HepG2 (cell line): ENCODE results near the gene C2. TPM values are rescaled to one million over a fixed set of nuclear protein-coding genes. Genes with fewer than 3 reads are reported as not detected.

Experiments used
- ASH2L ChIP-seq: fragments of 300-600, 200-600 bp; sonication (generic); IDR thresholded peaks from 2 replicates; pipeline ENCODE4 v1.7.0; 2017; ENCODE audit warnings: low read depth, mild to moderate bottlenecking, moderate library complexity, mixed read lengths, low read length; ENCODE audit not compliant: insufficient read length
- GABPB1 ChIP-seq: IDR thresholded peaks from 2 replicates; pipeline ENCODE4 v1.6.1; 2016; ENCODE audit warnings: mild to moderate bottlenecking, missing genetic modification reagents, moderate library complexity, missing compliant biosample characterization
- HOMEZ ChIP-seq: IDR thresholded peaks from 2 replicates; pipeline ENCODE4 v1.6.1; 2016; ENCODE audit warnings: low read depth
- IRF9 ChIP-seq: sonication (generic); formaldehyde crosslinking; IDR thresholded peaks from 2 replicates; pipeline ENCODE4 v1.8.0; 2022; ENCODE audit warnings: missing genetic modification reagents, mild to moderate bottlenecking, borderline replicate concordance
- JDP2 ChIP-seq: sonication (generic); formaldehyde crosslinking; IDR thresholded peaks from 2 replicates; pipeline ENCODE4 v1.8.1; 2022; ENCODE audit warnings: missing genetic modification reagents, borderline replicate concordance
- MEF2D ChIP-seq: sonication (generic); formaldehyde crosslinking; IDR thresholded peaks from 2 replicates; pipeline ENCODE4 v1.5.1; 2020; ENCODE audit warnings: mild to moderate bottlenecking, missing genetic modification reagents
- MIER3 ChIP-seq: IDR thresholded peaks from 2 replicates; pipeline ENCODE4 v1.6.1; 2016; ENCODE audit warnings: missing compliant biosample characterization, borderline replicate concordance
- MXI1 ChIP-seq: IDR thresholded peaks from 3 replicates; pipeline ENCODE4 v1.6.1; 2012; ENCODE audit warnings: low read depth, low read length, inconsistent platforms, borderline replicate concordance
- SAP130 ChIP-seq: IDR thresholded peaks from 2 replicates; pipeline ENCODE4 v1.6.1; 2016; ENCODE audit warnings: low read depth
- SIX1 ChIP-seq: sonication (generic); formaldehyde crosslinking; IDR thresholded peaks from 2 replicates; pipeline ENCODE4 v1.4.0; 2020; ENCODE audit warnings: missing genetic modification reagents, borderline replicate concordance
- ZBTB8A ChIP-seq: sonication (generic); formaldehyde crosslinking; IDR thresholded peaks from 2 replicates; pipeline ENCODE4 v1.4.0; 2020; ENCODE audit warnings: mild to moderate bottlenecking, low read depth, missing genetic modification reagents, borderline replicate concordance
- ZFP36 ChIP-seq: fragments of 150-350 bp; IDR thresholded peaks from 2 replicates; pipeline ENCODE4 v1.6.1; 2018; ENCODE audit warnings: borderline replicate concordance, low read length, low read depth; ENCODE audit not compliant: partially characterized antibody
- ZNF24 ChIP-seq: fragments of 450-650 bp; IDR thresholded peaks from 2 replicates; pipeline ENCODE4 v1.6.1; 2017; ENCODE audit warnings: antibody characterized with exemption, mild to moderate bottlenecking
- ZNF33B ChIP-seq: sonication (generic); formaldehyde crosslinking; IDR thresholded peaks from 2 replicates; pipeline ENCODE4 v1.5.1; 2020; ENCODE audit warnings: mild to moderate bottlenecking, missing genetic modification reagents
- ZNF343 ChIP-seq: sonication (generic); formaldehyde crosslinking; IDR thresholded peaks from 2 replicates; pipeline ENCODE4 v1.4.0; 2020; ENCODE audit warnings: mild to moderate bottlenecking, missing genetic modification reagents
- ZNF510 ChIP-seq: sonication (generic); formaldehyde crosslinking; IDR thresholded peaks from 2 replicates; pipeline ENCODE4 v1.4.0; 2020; ENCODE audit warnings: low read depth, mild to moderate bottlenecking, missing genetic modification reagents
- ZNF720 ChIP-seq: sonication (generic); formaldehyde crosslinking; IDR thresholded peaks from 2 replicates; pipeline ENCODE4 v1.4.0; 2020; ENCODE audit warnings: missing genetic modification reagents
- ZNF879 ChIP-seq: sonication (generic); formaldehyde crosslinking; IDR thresholded peaks from 2 replicates; pipeline ENCODE4 v1.8.1; 2023; ENCODE audit warnings: missing genetic modification reagents
- polyA plus RNA-seq, 8 experiments: library from polyadenylated mRNA; depleted of rRNA in 3 of 8; stranded (reverse) in 7 of 8; unstranded in 1 of 8; fragments of >200 nt; fragmentation: Illumina TruSeq in 4 of 8; extraction: Trizol in 4 of 8; gene quantifications; 2 replicates each; pipeline versions ENCODE4 v1.2.1 to v1.2.3, GENCODE V29; 2011 to 2016; ENCODE audit warnings: low read depth in 4 of 8, missing spikeins in 1 of 8, mixed read lengths in 1 of 8; ENCODE audit not compliant: insufficient read depth in 1 of 8
- total RNA-seq, 5 experiments: library from RNA; depleted of rRNA; stranded (reverse); fragments of >200 nt; fragmentation: Illumina TruSeq; extraction: Trizol; gene quantifications; 2 replicates each; pipeline ENCODE4 v1.2.3, GENCODE V29; 2016; ENCODE audit warnings: low read depth in 1 of 5
- TF ChIP-seq, protein P1 (sequence below): sonication (generic); formaldehyde crosslinking; IDR thresholded peaks from 2 replicates; pipeline ENCODE4 v1.4.0; 2020; ENCODE audit warnings: missing genetic modification reagents; ENCODE audit errors: not compliant biosample characterization
- TF ChIP-seq, protein P2 (sequence below): sonication (generic); formaldehyde crosslinking; IDR thresholded peaks from 2 replicates; pipeline ENCODE4 v1.4.0; 2020; ENCODE audit warnings: mild to moderate bottlenecking, low read depth, missing genetic modification reagents
- TF ChIP-seq, protein P3 (sequence below): sonication (generic); formaldehyde crosslinking; IDR thresholded peaks from 2 replicates; pipeline ENCODE4 v1.4.0; 2020; ENCODE audit warnings: missing genetic modification reagents

Gene C2
- total and polyA plus RNA-seq, 2 of the 13 experiments (the other 11 are each of a cell fraction or from before 2014, with no cell fraction given): 165 to 307 TPM

DNA sequence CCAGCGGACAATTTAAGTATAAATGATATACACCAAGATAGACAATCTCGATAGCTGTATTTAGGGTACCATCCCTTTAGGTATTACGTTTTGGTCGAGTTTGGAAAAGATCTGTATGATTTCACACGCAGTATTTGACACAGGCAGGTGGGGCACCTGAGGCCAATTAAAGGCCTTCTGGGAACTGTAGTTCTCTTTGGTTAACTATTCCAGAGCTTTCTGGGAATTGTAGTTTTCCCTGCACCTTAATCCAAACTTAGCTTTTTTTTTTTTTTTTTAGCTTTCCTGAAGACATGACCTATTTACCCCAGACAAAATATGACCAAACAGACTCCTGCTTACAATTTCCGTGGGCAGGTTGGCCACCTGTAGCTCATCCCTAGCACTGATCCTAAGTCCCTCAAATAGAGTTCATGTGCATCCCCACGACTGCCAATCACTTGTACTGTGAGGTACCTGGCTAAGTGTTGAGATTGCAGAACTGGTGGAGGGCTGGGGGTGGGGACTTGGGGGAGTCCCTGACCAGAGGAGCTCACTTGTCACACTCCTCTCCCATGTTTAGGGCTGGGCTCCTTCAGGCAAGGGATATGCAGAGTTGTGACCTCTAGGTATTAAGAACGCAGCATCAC, 29.0 kb upstream of the C2 start (continued):
- no peak for TF ChIP-seq IRF9
- TF ChIP-seq ZNF343 (CRISPR knock-in tag): no peak
- TF ChIP-seq, protein P1, sequence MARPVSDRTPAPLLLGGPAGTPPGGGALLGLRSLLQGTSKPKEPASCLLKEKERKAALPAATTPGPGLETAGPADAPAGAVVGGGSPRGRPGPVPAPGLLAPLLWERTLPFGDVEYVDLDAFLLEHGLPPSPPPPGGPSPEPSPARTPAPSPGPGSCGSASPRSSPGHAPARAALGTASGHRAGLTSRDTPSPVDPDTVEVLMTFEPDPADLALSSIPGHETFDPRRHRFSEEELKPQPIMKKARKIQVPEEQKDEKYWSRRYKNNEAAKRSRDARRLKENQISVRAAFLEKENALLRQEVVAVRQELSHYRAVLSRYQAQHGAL (CRISPR knock-in tag): no peak
- no peak; the same call in 1 of the 2 replicates for TF ChIP-seq ZNF24
- TF ChIP-seq ZNF879: no peak
- no peak for TF ChIP-seq ZBTB8A
- no peak for TF ChIP-seq ZNF33B (CRISPR knock-in tag)
- no peak; the same call in 1 of the 2 replicates for TF ChIP-seq GABPB1 (CRISPR knock-in tag)
- TF ChIP-seq ASH2L: no peak
- TF ChIP-seq ZNF510: no peak
- peak; percentile 43 for TF ChIP-seq MEF2D (CRISPR knock-in tag)
- no peak for TF ChIP-seq MXI1
- TF ChIP-seq, protein P2, sequence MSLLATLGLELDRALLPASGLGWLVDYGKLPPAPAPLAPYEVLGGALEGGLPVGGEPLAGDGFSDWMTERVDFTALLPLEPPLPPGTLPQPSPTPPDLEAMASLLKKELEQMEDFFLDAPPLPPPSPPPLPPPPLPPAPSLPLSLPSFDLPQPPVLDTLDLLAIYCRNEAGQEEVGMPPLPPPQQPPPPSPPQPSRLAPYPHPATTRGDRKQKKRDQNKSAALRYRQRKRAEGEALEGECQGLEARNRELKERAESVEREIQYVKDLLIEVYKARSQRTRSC (CRISPR knock-in tag): no peak
- peak; percentile 16; the same call in 1 of the 2 replicates for TF ChIP-seq SIX1 (CRISPR knock-in tag)
- TF ChIP-seq MIER3 (CRISPR knock-in tag): no peak
- TF ChIP-seq HOMEZ (CRISPR knock-in tag): no peak
- no peak for TF ChIP-seq ZNF720 (CRISPR knock-in tag)
- no peak for TF ChIP-seq JDP2 (CRISPR knock-in tag)
- TF ChIP-seq ZFP36: no peak
- TF ChIP-seq, protein P3, sequence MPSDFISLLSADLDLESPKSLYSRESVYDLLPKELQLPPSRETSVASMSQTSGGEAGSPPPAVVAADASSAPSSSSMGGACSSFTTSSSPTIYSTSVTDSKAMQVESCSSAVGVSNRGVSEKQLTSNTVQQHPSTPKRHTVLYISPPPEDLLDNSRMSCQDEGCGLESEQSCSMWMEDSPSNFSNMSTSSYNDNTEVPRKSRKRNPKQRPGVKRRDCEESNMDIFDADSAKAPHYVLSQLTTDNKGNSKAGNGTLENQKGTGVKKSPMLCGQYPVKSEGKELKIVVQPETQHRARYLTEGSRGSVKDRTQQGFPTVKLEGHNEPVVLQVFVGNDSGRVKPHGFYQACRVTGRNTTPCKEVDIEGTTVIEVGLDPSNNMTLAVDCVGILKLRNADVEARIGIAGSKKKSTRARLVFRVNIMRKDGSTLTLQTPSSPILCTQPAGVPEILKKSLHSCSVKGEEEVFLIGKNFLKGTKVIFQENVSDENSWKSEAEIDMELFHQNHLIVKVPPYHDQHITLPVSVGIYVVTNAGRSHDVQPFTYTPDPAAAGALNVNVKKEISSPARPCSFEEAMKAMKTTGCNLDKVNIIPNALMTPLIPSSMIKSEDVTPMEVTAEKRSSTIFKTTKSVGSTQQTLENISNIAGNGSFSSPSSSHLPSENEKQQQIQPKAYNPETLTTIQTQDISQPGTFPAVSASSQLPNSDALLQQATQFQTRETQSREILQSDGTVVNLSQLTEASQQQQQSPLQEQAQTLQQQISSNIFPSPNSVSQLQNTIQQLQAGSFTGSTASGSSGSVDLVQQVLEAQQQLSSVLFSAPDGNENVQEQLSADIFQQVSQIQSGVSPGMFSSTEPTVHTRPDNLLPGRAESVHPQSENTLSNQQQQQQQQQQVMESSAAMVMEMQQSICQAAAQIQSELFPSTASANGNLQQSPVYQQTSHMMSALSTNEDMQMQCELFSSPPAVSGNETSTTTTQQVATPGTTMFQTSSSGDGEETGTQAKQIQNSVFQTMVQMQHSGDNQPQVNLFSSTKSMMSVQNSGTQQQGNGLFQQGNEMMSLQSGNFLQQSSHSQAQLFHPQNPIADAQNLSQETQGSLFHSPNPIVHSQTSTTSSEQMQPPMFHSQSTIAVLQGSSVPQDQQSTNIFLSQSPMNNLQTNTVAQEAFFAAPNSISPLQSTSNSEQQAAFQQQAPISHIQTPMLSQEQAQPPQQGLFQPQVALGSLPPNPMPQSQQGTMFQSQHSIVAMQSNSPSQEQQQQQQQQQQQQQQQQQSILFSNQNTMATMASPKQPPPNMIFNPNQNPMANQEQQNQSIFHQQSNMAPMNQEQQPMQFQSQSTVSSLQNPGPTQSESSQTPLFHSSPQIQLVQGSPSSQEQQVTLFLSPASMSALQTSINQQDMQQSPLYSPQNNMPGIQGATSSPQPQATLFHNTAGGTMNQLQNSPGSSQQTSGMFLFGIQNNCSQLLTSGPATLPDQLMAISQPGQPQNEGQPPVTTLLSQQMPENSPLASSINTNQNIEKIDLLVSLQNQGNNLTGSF: no peak
- TF ChIP-seq SAP130: peak; percentile 79
